GM11168 (cell line): Measurements from ENCODE around the gene GMDS.

Experiments used
- in situ Hi-C: fragments of 300-500 bp; cut with MboI; formaldehyde crosslinking; loops from one replicate; pipeline ENCODE4 v1.12.0; 2022; ENCODE audit warnings: low sequenced_read_pairs; ENCODE audit not compliant: unreplicated experiment

GMDS gene

DNA sequence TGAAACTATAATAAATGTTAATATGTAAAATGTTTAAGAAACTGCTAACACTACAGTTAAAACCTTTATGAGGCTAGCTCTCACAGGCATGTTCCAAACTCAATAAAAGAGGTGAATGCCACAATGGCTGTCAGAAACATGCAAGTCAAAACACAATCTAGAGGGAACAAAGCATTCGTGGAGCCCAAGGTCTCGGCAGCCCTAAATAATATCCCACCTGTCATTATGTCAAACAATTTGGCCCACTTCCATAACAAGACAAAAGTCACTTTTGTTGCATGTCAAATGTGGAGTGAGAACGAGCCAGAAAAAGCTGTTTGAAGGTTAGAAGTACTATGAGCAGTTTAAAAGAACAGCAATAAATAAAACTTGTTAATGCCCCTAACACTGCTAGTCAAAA, 181.9 kb downstream of the GMDS start:
- in situ Hi-C loops = no loop called here

GRCh38 chr6:2061880-2062279, 183.5 kb downstream of the GMDS start:
- in situ Hi-C loops = no loop called here

DNA sequence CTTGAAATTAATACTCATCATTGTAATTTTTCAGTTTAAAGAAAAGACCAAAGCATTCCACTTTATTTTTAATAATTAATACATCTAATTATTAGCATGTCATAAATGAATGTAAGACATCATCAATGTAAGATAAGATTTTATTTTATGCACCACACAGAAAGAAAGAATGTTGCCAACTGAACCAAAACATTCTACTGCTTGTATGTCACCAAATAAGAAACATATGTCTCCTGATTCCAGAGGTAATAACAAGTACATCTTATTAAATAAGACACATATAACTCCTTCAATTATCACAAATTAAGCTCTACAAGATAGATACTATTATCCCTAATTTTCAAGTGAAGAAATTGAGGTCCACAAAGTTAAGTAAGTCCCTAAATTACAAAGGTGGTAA, 189.5 kb downstream of the GMDS start:
- in situ Hi-C loops = no loop called here

DNA sequence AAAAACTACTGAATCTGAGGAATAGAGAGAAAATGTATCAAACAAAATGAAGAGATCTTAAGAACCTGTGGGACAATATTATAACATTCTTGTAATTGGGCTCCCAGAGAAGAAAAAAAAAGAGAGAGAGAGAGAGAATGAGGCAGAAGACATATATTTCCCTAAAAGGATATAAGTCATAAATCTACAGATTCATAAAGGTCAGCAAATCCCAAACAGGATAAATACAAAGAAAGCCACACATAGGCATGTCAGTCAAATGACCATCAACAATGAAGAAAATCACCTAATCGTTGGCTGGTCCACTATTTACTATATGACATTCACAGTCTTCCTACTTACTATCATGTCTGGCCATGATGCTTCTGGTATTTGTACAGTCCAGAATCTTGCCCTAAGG, 190.3 kb downstream of the GMDS start:
- in situ Hi-C loops = no loop called here

DNA sequence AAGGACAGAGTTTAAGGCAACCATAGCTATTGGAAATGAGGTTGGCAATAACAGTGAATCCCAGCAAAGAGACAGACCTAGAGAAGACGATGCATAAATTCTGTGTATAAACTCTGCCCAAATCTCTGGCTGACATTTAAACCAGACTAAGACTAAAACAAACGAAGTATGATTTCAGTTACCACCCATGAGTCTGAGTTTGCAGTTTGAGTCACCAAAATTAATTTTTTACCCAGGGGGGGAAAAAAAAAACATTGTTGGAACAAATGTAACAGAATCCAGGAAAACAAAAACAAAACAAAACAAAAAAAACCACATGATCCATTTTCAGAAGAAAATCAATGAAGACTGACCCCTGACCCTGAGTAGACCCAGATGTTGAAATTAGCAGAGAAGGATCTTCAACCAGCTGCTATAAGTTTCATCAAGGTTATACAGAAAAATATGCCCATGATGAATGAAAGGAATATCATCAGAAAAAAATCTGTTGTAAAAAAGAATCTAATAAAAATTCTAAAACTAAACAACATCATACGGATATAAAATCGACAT, 190.8 kb downstream of the GMDS start:
- in situ Hi-C loops = no loop called here

- in situ Hi-C loops = no loop called here
Observed at GRCh38 chr6:2053691-2054090, 191.7 kb downstream of the GMDS start.

DNA sequence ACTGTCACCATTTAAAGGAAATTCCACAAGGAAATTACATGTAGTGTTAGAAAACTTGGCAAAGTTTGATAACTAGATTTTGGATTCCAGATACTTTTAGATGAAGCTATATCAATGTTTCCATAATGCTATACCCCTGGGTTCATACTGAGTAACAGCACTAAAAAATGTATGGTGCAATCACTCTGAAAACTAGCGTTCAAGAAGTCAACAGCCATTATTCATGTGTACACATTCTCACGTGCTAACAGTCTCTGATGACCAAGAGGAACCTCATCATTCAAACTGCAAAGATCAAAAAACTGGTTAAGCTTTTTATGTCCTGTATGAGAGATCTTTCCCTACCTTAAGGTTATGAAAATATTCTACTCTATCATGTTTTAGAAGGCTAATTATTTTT, 197.6 kb downstream of the GMDS start:
- in situ Hi-C loops = no loop called here

DNA sequence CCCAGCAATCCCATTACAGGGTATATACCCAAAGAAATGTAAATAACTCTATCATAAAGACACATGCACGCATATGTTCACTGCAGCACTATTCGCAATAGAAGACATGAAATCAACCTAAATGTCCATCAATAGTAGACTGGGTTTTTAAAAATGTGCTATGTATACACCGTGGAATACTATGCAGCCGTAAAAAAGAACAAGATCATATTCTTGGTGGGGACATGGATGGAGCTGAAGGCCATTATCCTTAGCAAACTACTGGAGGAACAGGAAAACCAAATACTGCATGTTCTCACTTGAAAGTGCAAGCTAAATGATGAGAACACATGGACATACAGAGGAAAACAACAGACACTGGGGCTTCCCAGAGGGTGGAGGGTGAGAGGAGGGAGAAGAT, 201.2 kb downstream of the GMDS start:
- in situ Hi-C loops = no loop called here

DNA sequence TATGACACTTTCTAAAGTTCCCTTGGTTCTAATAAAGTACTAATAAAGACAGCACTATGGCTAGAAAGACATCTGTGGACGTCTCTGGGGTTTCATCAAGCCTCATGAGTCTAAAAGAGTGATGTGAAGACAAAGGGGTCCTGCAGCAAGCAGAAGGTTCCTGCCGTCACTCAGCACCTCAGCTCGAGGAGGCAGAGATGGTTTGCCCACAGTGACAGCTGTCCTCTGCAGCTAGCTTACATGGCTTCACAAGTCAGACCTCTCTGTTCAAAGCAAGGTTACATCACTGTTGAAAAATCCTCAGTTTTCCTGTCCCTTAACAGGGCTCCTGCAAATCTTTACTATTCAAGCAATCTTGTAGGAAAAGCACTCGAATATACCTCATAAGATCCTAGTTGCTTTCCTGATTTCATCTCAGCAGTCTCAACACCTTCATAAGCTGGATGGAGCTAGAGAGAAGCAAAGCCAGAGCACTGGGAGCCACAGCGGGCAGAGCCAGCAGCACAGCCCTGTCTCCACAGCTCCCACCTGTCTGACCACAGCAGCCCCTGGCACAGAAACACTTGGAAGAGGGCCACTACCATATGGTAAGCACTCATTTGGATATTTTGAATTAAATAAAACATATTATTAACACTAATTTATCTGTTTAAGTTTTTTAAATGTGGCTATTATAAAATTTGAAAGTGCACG, 202.3 kb downstream of the GMDS start:
- in situ Hi-C loops = no loop called here

DNA sequence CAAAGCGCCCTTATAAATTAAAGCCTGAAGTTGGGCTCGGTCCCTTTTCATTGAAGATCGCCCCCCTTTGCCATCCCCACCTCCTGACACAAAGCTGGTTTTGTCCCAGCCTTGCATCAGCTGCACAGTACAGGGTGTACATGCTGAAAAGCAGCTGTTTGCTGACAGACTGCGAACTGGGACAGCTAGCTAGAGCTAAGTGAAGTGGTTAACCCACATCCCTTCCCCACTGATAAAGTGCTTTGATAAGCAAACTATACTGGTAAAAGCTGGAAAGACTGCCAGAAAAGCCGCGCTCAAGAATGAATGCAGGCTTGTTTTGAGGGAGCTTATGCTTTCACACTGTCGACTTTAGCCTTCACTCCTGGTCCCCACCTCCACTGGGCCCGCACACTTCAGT, 207.3 kb downstream of the GMDS start:
- in situ Hi-C loops = no loop called here

- in situ Hi-C loops = no loop called here
Observed at GRCh38 chr6:2037237-2037926, 208.0 kb downstream of the GMDS start.

DNA sequence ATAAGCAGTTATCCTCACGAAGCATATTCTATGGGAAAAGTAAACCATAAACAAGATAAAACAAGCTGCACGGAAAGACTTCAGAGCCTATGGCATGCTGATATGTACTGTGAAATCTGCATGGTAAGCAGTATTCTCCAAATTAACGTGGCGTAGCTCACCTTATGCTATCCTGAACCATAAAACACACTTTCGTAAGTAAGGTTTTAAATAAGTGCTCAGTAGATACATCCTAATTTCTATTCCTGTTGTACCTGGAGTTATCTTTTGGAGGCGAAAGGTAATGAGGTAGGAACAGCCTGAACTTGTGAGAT, 208.7 kb downstream of the GMDS start:
- in situ Hi-C loops = no loop called here

- in situ Hi-C loops = no loop called here
Observed at GRCh38 chr6:2035826-2036709, 209.3 kb downstream of the GMDS start.

GRCh38 chr6:2035046-2035445, 210.4 kb downstream of the GMDS start:
- in situ Hi-C loops = no loop called here

DNA sequence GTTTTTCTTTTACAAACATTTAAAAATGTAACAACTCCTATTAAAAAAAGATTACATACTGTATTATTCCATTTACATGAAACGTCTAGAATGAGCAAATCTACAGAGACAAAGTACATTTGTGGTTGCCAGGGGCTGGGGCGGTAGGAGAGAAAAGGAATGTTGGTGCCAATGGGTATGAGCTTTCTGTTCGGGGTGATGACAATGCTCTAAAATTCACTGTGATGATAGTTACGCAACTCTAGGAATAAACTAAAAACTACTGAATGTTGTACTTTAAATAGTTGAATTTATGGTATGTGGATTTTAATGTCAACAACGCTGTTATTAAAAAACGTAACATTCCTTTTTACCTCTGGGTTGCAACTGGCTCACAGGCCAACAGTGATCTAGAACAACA, 211.1 kb downstream of the GMDS start:
- in situ Hi-C loops = no loop called here

DNA sequence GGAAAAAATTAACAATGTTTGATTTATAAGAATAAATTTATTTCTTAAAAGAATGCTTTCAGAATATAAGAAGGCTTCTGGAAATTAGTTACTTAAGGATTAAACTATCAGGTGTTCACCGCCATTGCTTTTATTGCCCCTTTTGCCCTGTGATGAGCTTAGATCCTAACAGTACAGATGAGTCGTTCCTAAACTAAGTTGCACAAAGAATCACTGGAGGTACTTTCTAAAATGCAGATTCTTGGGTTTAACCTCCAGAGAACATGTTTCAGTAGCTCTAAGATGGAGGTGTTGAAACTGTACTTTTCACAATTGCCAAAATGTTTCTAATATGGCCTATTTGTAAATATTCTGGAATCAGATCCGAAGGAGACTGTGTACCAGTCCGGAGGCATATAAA, 211.9 kb downstream of the GMDS start:
- in situ Hi-C loops = no loop called here

- in situ Hi-C loops = no loop called here
Observed at GRCh38 chr6:2030682-2031244, 214.6 kb downstream of the GMDS start.

GRCh38 chr6:2029952-2030351, 215.5 kb downstream of the GMDS start:
- in situ Hi-C loops = no loop called here

GRCh38 chr6:2029130-2029794, 216.1 kb downstream of the GMDS start:
- in situ Hi-C loops = no loop called here

GRCh38 chr6:2028457-2029038, 216.9 kb downstream of the GMDS start:
- in situ Hi-C loops = no loop called here
